ENCODE results near the gene USP9X.
"Not testable (repeated sequence)": the region's sequence is repeated elsewhere in the genome, so short reads cannot be mapped to it uniquely, and the experiment has no call there.

The USP9X gene

GRCh38 chrX:41186946-41187345, 101.7 kb downstream of the USP9X start:
- DNase-seq (ENCODE audit: low read depth, low spot score) = not testable (repeated sequence)

- DNase-seq (ENCODE audit: low read depth, low spot score) = no peak
Observed at GRCh38 chrX:41189156-41189555, 103.9 kb downstream of the USP9X start.

DNA sequence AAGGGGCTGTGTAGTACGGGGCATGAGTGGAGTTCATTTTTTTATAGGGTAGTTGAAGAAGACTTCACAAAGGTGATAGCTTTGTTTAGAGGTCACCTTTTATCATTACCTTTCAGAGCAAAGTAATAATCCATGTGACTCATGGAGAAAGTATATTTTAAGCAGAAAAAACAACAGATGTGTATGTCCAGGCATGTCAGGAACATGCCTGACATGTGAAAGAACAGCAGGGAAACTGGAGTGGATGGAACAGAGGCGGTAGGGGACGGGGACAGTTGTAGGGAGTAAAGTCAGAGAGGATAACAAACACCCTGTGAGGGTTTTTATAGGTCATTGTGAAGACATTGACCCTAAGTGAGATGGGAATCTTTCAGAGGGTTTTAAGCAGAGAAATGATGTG, 107.6 kb downstream of the USP9X start:
- DNase-seq (ENCODE audit: low read depth, low spot score) = no peak

GRCh38 chrX:41198410-41198809, 113.2 kb downstream of the USP9X start:
- no peak for DNase-seq (ENCODE audit: low read depth, low spot score)

GRCh38 chrX:41200785-41201184, 115.5 kb downstream of the USP9X start:
- DNase-seq (ENCODE audit: low read depth, low spot score) = no peak

DNA sequence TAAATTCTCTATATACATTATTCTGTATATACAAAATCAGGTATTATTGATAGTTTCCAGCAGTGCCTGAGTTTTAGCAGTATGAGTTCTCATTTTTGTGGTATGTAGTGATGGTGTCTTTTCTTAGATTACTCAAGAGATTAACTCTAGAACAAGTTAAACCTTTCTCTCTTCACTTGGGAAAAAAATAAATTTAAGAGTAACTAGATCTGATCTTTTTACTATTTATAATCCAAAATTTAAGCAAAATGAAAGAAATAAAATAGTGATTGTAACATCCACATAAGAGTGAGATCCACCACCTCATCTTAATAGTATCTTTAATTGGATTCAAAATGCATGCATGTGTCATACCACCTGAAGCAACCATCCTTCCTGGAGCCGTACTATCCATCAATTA, 124.6 kb downstream of the USP9X start:
- DNase-seq (ENCODE audit: low read depth, low spot score) = no peak

DNA sequence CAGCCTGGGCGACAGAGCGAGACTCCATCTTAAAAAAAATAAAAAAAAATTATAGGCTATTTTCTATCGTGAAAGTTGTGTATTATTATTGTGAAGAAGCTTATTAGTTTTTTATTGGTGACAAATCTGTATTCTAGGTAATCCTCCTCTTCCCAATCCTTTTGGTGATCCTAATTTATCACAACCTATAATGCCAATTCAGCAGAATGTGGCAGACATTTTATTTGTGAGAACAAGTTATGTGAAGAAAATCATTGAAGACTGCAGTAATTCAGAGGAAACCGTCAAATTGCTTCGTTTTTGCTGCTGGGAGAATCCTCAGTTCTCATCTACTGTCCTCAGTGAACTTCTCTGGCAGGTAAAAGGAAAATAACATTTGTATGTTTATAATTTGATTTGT, 139.4 kb downstream of the USP9X start:
- no peak for DNase-seq (ENCODE audit: low read depth, low spot score)

GRCh38 chrX:41233988-41234387, 148.7 kb downstream of the USP9X start:
- DNase-seq (ENCODE audit: low read depth, low spot score) = no peak

DNA sequence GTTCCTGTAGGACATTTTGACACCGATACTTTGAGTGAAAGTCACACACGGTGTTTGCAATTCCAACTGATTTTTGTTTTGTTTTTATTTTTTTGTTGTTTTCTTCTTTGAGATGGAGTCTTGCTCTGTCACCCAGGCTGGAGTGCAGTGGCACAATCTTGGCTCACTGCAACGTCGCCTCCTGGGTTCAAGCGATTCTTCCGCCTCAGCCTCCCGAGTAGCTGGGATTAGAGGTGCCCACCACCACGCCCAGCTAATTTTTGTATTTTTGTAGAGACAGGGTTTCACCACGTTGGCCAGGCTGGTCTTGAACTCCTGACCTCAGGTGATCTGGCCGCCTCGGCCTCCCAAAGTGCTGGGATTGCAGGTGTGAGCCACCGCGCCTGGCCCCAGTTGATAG, 149.2 kb downstream of the USP9X start:
- not testable (repeated sequence) for DNase-seq (ENCODE audit: low read depth, low spot score)

GRCh38 chrX:41234962-41235361, 149.7 kb downstream of the USP9X start:
- DNase-seq (ENCODE audit: low read depth, low spot score) = no peak

- no peak for DNase-seq (ENCODE audit: low read depth, low spot score)
Observed at GRCh38 chrX:41236629-41237028, 151.4 kb downstream of the USP9X start.

DNA sequence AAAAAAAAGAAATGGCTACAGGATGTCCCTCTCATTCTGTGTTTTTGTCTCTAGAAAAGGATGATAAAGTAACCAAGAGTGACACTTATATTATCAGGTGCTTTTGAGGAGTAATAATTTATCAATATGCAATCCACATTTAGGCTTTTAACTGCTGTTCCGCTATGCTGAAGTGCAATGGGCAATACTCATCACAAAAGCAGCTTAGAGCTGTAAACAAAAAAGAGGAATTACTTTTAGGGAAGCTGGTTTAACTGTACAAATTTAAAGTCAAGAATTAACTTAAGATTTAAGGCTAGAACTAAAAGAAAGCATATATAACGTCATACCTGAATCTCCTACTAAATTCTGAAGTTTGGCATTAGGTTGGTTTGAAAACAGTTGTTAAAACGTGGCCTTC, 155.3 kb downstream of the USP9X start:
- no peak for DNase-seq (ENCODE audit: low read depth, low spot score)

- no peak for DNase-seq (ENCODE audit: low read depth, low spot score)
Observed at GRCh38 chrX:41241962-41242361, 156.7 kb downstream of the USP9X start.

DNA sequence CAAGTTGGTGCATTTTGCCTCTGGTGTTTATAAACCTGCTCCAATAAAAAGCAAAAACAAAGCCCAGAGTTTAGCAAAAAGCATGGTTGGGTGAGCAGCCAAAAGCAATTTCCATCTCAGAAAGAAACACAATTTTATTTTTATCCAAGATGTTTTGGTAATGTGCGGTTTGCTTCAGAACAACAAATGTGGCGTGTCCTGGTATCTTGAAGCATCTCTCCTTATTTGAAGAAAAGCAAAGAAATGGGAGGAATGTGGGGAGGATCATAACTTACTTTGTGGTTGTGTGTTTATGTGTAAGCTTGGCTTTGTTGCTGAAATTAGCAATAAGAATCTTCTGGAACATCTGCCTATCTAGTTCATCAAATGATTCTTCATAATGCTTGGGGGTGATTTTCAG, 160.4 kb downstream of the USP9X start:
- DNase-seq (ENCODE audit: low read depth, low spot score) = no peak

- DNase-seq (ENCODE audit: low read depth, low spot score) = no peak
Observed at GRCh38 chrX:41250867-41251266, 165.6 kb downstream of the USP9X start.

GRCh38 chrX:41257801-41258200, 172.6 kb downstream of the USP9X start:
- no peak for DNase-seq (ENCODE audit: low read depth, low spot score)

DNA sequence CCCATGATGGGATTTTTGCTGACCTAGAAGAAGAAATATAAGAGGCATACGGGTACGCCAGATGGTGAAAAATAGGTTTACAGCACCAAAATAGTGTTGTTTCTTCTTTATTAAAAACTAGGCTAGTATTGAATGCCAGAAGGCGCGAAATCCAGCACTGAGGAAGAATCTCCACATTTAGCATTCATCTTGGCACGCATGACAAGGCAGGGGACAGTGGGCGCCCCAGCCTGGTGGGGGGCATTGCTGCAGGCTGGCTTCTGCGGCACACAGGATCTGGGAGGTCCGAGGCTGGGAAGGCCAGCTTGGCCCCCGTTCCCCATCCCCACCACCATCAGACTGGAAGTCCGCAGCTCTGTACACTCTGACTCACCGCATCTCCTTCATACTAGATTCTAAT, 173.0 kb downstream of the USP9X start:
- DNase-seq (ENCODE audit: low read depth, low spot score) = no peak

- DNase-seq (ENCODE audit: low read depth, low spot score) = no peak
Observed at GRCh38 chrX:41258871-41259270, 173.6 kb downstream of the USP9X start.

DNA sequence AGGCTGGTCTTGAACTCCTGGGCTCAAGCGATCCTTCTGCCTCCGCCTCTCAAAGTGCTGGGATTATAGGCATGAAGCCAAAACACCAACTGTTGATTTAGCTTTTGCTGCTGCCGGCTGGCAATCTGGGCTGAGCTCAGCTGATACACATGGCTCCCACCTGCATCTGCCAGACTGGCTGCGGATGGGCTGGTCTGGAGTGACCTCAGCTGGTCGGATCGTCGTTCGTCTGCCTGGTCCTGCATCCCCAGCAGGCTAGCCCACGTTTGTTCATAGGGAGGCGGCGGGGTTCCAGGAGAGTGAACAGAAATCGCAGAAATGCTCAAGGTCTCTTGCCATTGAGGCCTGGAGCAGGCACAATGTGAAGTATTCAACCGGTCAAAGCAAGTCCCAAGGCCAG, 174.3 kb downstream of the USP9X start:
- no peak for DNase-seq (ENCODE audit: low read depth, low spot score)

GRCh38 chrX:41265615-41266014, 180.4 kb downstream of the USP9X start:
- no peak for DNase-seq (ENCODE audit: low read depth, low spot score)

- DNase-seq (ENCODE audit: low read depth, low spot score) = no peak
Observed at GRCh38 chrX:41273638-41274037, 188.4 kb downstream of the USP9X start.

DNA sequence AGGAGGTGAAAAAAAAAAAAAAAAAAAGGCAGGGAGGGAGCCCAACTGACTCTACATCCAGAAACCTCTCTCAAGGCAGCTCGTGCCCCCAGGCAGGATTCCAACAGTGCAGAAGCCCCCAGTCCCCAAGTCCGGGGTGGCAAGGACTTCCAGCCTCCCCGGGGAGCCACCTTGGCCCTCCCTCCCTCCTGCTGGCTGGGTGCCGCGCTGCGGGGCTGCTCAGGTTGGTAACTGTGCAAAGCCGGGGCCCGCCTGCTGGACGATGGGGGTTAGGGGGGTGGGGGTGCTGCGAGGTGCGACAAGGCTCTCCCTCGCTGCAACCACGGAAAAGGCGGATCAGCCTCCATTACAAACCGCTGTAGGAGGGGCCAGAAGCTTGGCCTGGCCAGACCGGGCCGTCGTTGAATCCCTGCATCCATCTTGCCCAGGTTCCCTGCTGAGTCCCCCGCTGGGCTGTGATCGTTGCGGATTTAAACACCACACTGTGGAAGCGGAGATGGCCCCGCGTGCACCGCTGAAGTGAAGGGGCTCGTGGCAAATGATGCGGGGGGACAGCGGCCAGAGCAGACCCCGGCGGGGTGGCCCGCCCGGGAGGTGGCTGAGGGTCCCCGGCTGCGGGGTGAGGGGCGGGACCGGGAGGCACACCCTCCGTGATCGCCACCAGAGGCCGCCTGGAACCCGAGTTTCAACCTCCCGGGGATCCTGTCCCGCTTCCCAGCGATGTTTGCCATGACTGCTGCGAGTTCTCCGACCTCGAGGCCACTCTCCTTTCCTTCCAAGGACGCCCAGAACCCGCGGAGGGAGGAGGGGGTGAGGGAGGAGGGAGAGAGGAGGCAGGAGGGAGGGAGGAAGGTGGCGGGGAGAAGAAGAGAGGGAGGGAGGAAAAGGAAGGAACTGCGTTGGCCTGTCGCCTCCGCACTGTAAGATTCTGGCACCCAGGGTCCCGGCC, 190.7 kb downstream of the USP9X start:
- no peak for DNase-seq (ENCODE audit: low read depth, low spot score)

GRCh38 chrX:41276661-41277506, 191.6 kb downstream of the USP9X start:
- no peak for DNase-seq (ENCODE audit: low read depth, low spot score)

Data from smooth muscle cell of the brain vasculature (primary cell).